Activated B cell treated with CpG ODN at 0.5 μM for 24 hours (primary cell): ENCODE measurements around the gene CDC14B. TPM values are rescaled to one million over a fixed set of nuclear protein-coding genes. Genes with fewer than 3 reads are reported as not detected.

Experiments
- ATAC-seq: fragments of 200-7000 bp; cut with Tn5 transposase; one replicate; pipeline ENCODE4 v1.10.0; 2021; ENCODE audit warnings: low read depth, mild to moderate bottlenecking, moderate library complexity
- CTCF ChIA-PET: fragments of 350-600 bp; sonication (Branson Sonifier 250); formaldehyde crosslinking; loops from one replicate; lab custom pipeline; 2021; ENCODE audit warnings: antibody characterized with exemption; lab: Charles Lee
- POLR2A ChIA-PET: fragments of 350-600 bp; sonication (Branson Sonifier 250); formaldehyde crosslinking; loops from one replicate; lab custom pipeline; 2021; ENCODE audit warnings: antibody characterized with exemption; lab: Charles Lee
- DNase-seq: peaks from one replicate; pipeline ENCODE4 v3.0.0; 2022
- H3K27ac Mint-ChIP-seq: one replicate; pipeline ENCODE4 v1.8.0; 2020; ENCODE audit warnings: mixed read lengths
- H3K27me3 Mint-ChIP-seq: one replicate; pipeline ENCODE4 v1.8.0; 2021; ENCODE audit warnings: mixed read lengths
- H3K36me3 Mint-ChIP-seq: one replicate; pipeline ENCODE4 v1.8.0; 2021; ENCODE audit warnings: low read depth, mixed read lengths
- H3K4me1 Mint-ChIP-seq: one replicate; pipeline ENCODE4 v1.8.0; 2021; ENCODE audit warnings: mixed read lengths
- H3K4me3 Mint-ChIP-seq: one replicate; pipeline ENCODE4 v1.8.0; 2020; ENCODE audit warnings: mild to moderate bottlenecking, mixed read lengths
- H3K9me3 Mint-ChIP-seq: one replicate; pipeline ENCODE4 v1.8.0; 2020; ENCODE audit warnings: mixed read lengths
- intact Hi-C: fragments of 100-400 bp; cut with micrococcal nuclease; formaldehyde crosslinking; loops from one replicate; pipeline ENCODE4 v1.15.1; 2024
- total RNA-seq: library from RNA; stranded (reverse); gene quantifications from 2 replicates; pipeline ENCODE4 v1.2.3, GENCODE V29; 2022
- TF ChIP-seq, protein P1 (sequence below): fragments of 200-600 bp; IDR thresholded peaks from one replicate; pipeline ENCODE4 v1.8.0; 2022; ENCODE audit warnings: antibody characterized with exemption, mild to moderate bottlenecking

Gene CDC14B
- total RNA-seq, 1 donor from 2014 or later = 2.5 TPM

DNA sequence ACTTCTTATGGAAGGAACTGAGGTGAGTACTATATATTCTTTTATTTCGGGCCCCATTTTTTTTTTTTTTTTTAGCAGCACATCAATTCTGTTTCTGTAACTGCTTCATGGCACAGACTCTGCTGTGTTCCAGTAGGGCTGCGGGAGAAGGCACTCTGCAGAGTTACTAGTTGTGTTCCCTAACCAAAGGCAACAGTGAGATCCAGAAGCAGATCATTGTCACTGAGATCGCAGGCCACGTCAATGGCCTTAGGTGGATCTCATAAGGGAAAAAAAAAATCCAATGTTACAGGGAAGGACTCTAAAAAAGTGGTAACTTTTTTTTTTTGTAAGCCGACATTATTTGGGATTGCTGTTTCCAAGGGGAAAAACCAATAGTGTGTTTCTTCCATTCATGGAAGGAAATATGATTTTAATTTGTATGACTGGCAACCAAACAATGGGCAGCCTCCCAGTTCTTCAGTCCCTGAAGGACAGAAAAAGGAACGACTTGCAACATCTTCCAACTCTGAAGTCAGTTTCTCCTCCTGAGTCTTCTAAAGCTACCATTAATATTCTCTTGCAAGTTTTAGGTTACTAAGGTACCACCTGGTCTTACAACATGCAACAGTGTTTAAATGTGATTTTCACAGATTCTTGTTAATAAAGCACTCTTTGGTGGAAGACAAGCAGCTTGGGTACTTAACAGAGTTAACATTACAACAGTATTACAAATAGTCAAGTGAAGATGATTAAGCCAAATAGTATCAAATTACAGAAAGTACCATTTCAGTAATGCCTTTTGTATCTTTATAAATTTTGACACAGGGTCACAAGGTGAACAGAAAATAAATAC is 116.9 kb downstream of the CDC14B start:
- H3K4me1 Mint-ChIP-seq = no peaks in the 10 kb centered on the region
- TF ChIP-seq, protein P1, sequence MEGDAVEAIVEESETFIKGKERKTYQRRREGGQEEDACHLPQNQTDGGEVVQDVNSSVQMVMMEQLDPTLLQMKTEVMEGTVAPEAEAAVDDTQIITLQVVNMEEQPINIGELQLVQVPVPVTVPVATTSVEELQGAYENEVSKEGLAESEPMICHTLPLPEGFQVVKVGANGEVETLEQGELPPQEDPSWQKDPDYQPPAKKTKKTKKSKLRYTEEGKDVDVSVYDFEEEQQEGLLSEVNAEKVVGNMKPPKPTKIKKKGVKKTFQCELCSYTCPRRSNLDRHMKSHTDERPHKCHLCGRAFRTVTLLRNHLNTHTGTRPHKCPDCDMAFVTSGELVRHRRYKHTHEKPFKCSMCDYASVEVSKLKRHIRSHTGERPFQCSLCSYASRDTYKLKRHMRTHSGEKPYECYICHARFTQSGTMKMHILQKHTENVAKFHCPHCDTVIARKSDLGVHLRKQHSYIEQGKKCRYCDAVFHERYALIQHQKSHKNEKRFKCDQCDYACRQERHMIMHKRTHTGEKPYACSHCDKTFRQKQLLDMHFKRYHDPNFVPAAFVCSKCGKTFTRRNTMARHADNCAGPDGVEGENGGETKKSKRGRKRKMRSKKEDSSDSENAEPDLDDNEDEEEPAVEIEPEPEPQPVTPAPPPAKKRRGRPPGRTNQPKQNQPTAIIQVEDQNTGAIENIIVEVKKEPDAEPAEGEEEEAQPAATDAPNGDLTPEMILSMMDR = no peak
- intact Hi-C loops = no loop called here
- H3K36me3 Mint-ChIP-seq = peaks cover 5% of the 10 kb centered on the region
- H3K27ac Mint-ChIP-seq = no peak overlapping the region
- ChIA-PET CTCF (no interaction called here), POLR2A (no interaction called here)
- no peaks in the 10 kb centered on the region for H3K27me3 Mint-ChIP-seq
- ATAC-seq (no peak), DNase-seq (no peak)
- no peak overlapping the region for H3K4me3 Mint-ChIP-seq
- no peaks in the 10 kb centered on the region for H3K9me3 Mint-ChIP-seq

DNA sequence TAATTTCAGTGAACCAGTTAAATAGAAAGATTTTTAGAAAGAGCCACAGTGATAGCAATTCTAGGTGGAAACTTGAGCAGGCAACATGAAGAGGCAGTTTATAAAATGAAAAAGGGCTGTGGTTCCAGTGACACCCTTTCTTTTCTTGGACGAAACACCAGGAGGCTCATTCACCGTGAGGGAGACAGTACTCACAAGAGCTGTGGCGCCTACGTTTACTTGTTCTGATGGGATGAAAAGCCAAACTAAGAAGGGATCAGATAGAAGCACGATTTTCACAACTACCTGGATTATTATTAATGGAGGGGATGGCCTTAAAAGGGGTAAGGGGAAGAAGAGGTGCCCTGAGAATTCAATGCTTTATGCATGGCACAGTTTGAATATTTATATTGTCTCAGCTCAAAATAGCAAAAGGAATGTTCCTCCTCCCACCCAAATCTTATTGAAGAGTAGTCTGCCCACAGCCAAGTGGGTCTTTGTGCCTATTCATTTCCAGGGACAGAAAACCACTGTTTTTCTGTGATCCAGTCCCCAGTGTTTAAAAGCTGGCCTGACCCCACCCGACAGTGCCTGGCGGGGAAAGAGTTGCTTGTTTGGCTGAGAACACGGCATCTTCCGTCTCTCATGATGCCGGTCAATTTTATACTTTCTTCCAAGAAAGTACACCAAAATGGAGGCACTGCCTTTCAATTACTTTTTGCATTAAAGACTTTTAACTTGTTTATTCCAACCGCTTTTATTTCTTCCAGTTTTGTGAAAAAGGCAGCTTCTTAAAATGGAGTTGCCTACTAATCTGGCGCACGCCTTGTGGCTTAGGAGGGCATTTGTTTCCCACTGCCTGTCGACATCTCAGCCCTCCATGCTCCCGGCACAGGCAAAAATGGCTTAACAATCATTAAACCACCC is 117.8 kb downstream of the CDC14B start:
- CTCF ChIA-PET = no interaction called here
- no peak overlapping the region for H3K27ac Mint-ChIP-seq

DNA sequence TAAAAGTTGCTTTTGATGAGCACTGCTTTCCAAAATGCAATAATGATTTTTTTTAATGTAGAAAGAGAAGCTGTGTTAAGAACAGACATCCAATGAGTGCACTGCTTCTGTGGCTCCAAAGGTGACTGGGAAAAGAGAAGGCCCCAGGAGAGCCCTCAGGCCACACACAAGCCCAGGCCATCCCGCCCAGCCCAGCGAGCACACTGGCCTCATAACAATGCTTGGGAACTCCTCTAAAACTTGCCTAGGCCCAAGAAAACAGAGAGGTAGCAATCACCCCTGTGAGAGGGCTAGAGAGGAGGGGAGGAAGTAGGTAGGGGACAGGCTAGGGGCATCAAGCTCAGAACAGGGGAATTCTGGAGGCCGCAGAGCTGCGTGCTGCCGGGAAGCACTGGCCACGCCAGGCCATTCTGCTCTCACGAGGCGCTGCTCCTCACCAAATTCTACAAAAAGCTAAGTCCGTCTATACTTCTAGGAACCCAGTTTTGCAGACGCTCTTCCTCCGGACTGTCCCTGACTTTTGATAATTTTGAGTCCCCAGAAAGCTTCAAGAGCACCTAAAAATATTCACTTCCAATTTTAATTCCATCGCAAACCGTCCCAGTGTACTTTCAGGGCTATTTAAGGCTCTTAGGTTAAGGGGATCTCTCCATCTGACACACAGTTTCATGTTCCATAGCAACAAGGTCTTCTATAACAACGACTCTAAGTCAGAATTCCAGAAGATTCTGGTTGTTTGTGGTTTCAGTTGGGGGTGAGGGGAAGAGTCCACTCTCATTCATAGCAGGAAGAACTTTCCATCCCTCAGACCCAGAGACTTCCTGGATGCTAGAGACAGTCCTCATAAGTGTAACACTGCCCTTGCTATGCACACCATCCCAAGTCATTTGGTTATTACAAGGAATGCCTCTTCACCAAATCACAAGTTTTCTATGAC is 118.7 kb downstream of the CDC14B start:
- no peaks in the 10 kb centered on the region for H3K27me3 Mint-ChIP-seq
- H3K36me3 Mint-ChIP-seq = peaks cover 5% of the 10 kb centered on the region
- TF ChIP-seq, protein P1 = no peak
- H3K9me3 Mint-ChIP-seq = no peaks in the 10 kb centered on the region
- ChIA-PET POLR2A (no interaction called here), CTCF (no interaction called here)
- no peak overlapping the region for H3K4me3 Mint-ChIP-seq
- intact Hi-C loops = no loop called here
- DNase-seq (no peak), ATAC-seq (no peak)
- H3K4me1 Mint-ChIP-seq = no peaks in the 10 kb centered on the region
- H3K27ac Mint-ChIP-seq = no peak overlapping the region

More for the DNA sequence above, 117.8 kb downstream of the CDC14B start:
- intact Hi-C loops = no loop called here
- peaks cover 5% of the 10 kb centered on the region for H3K36me3 Mint-ChIP-seq
- H3K4me3 Mint-ChIP-seq = no peak overlapping the region
- no peaks in the 10 kb centered on the region for H3K27me3 Mint-ChIP-seq
- no peaks in the 10 kb centered on the region for H3K4me1 Mint-ChIP-seq
- TF ChIP-seq, protein P1 = no peak
- POLR2A ChIA-PET = no interaction called here
- DNase-seq (no peak), ATAC-seq (no peak)
- no peaks in the 10 kb centered on the region for H3K9me3 Mint-ChIP-seq

DNA sequence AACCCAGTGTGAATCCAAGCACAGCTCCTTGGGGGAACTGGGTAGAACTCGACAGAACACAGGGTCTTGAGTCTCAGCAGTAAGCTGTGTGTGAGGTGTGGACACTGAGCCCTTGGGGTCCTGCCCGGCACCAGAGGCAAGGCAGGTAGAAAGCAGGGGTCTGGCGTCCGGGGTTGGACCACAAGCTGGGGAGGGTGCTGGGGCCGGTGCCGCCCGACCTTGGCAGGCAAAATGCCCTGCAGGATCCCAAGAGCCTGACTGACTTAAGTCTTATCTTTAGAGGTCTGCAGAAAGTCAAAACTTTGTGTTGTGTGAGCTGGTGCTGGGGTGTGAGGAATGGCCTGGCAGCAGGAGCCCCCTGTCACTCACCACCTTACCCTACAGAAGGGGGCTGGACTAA is 120.4 kb downstream of the CDC14B start:
- ChIA-PET POLR2A (no interaction called here), CTCF (no interaction called here)
- no peaks in the 10 kb centered on the region for H3K27me3 Mint-ChIP-seq
- H3K27ac Mint-ChIP-seq = no peak overlapping the region
- DNase-seq = no peak
- no peak overlapping the region for H3K4me3 Mint-ChIP-seq
- peaks cover 3% of the 10 kb centered on the region for H3K36me3 Mint-ChIP-seq
- TF ChIP-seq, protein P1 = no peak
- H3K9me3 Mint-ChIP-seq = no peaks in the 10 kb centered on the region
- ATAC-seq = no peak
- intact Hi-C loops = no loop called here
- H3K4me1 Mint-ChIP-seq = no peaks in the 10 kb centered on the region
